Immature natural killer cell (primary cell): ENCODE measurements around the gene LIN28A. TPM values are rescaled to one million over a fixed set of nuclear protein-coding genes. Genes with fewer than 3 reads are reported as not detected.
"Not testable (repeated sequence)": the region's sequence is repeated elsewhere in the genome, so short reads cannot be mapped to it uniquely, and the experiment has no call there.

Experiments
- DNase-seq, 3 donors: peaks; one replicate each; pipeline ENCODE4 v3.0.0; 2022; ENCODE audit warnings: mixed read lengths in 1 of 3
- H3K27ac Mint-ChIP-seq, 6 donors: one replicate each; pipeline ENCODE4 v1.8.0; 2020; ENCODE audit warnings: mixed read lengths in 6 of 6, mild to moderate bottlenecking in 5 of 6, inconsistent platforms in 4 of 6, moderate library complexity in 3 of 6
- H3K27me3 Mint-ChIP-seq, 3 donors: one replicate each; pipeline ENCODE4 v1.8.0; 2020 to 2021; ENCODE audit warnings: low read depth in 3 of 3, mild to moderate bottlenecking in 3 of 3, mixed read lengths in 3 of 3, moderate library complexity in 3 of 3, inconsistent platforms in 1 of 3
- H3K36me3 Mint-ChIP-seq, 3 donors: one replicate each; pipeline ENCODE4 v1.8.0; 2020; ENCODE audit warnings: mixed read lengths in 3 of 3, inconsistent platforms in 2 of 3, mild to moderate bottlenecking in 2 of 3
- H3K4me1 Mint-ChIP-seq, 2 donors: one replicate each; pipeline ENCODE4 v1.8.0; 2020; ENCODE audit warnings: inconsistent platforms in 2 of 2, mild to moderate bottlenecking in 2 of 2, mixed read lengths in 2 of 2, moderate library complexity in 1 of 2
- H3K4me3 Mint-ChIP-seq, 5 donors: one replicate each; pipeline ENCODE4 v1.8.0; 2020; ENCODE audit warnings: mild to moderate bottlenecking in 5 of 5, mixed read lengths in 5 of 5, inconsistent platforms in 3 of 5, moderate library complexity in 3 of 5
- H3K9me3 Mint-ChIP-seq, 6 donors: one replicate each; pipeline ENCODE4 v1.8.0; 2020; ENCODE audit warnings: mild to moderate bottlenecking in 6 of 6, mixed read lengths in 6 of 6, inconsistent platforms in 4 of 6, moderate library complexity in 3 of 6
- polyA plus RNA-seq, 3 donors: library from polyadenylated mRNA; unstranded; fragments of 300-500 nt; fragmentation: Illumina TruSeq; gene quantifications; one replicate each; pipeline ENCODE4 v1.2.3, GENCODE V29; 2021

Gene LIN28A
- polyA plus RNA-seq, 3 donors from 2014 or later = not detected

DNA sequence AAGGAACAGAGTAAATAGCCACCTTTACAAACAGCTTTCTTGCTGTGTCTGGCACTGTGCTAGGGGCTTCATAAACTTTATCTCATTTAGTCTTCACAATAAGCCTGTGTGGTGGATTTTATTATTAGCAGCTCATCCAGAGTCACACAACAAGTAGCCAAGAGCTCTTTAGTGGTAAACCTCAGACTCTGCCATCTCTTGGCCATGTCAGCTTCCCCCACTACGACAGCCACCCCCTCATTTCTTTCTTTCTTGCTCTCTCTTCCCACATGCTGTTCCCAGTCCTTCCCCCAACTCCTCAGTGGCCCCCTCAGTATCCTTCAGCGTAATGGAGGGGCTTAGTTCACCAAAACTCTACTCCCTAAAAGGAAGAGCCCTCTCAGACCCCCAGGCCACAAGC lies 36.8 kb upstream of the LIN28A start:
- peaks cover 0 to 5% (median 1%) of the 10 kb centered on the region in 6 donors for H3K9me3 Mint-ChIP-seq
- peak overlapping the region; percentile 44 to 97 (median 82) for H3K27ac Mint-ChIP-seq
- peaks cover 91 to 92% of the 10 kb centered on the region in 2 donors for H3K4me1 Mint-ChIP-seq
- peaks cover 13 to 31% (median 17%) of the 10 kb centered on the region in 3 donors for H3K27me3 Mint-ChIP-seq
- peak overlapping the region; percentile 55 to 81 (median 69) for H3K4me3 Mint-ChIP-seq
- DNase-seq = peak in 1 of 3 donors; percentile 27
- peaks cover 0 to 9% (median 3%) of the 10 kb centered on the region in 3 donors for H3K36me3 Mint-ChIP-seq

DNA sequence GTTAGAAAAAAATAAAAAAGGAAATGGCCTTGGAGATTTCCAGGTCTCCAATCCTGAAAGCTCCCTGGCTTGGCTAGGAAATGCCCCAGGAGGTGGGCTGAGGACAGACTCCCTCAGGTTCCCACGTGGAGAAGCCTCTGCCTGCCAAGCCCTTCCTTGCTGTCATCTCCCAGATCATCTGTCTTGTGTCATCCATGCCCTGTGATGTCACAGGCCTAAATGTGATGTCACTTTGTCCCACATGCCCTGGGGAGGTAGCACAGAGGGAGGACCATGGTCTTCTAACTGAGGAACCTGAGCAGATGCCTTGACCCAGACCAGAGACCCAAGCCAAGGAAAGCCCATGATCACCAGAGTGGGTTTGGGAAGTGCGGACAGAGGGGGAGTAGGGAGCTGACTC lies 36.3 kb upstream of the LIN28A start:
- H3K36me3 Mint-ChIP-seq, H3K9me3 Mint-ChIP-seq, DNase-seq: not testable (repeated sequence)
- H3K4me3 Mint-ChIP-seq = peak overlapping the region; percentile 55 to 81 (median 69)
- peaks cover 96 to 98% of the 10 kb centered on the region in 2 donors for H3K4me1 Mint-ChIP-seq
- H3K27ac Mint-ChIP-seq = peak overlapping the region; percentile 34 to 97 (median 70)
- peaks cover 14 to 32% (median 18%) of the 10 kb centered on the region in 3 donors for H3K27me3 Mint-ChIP-seq

DNA sequence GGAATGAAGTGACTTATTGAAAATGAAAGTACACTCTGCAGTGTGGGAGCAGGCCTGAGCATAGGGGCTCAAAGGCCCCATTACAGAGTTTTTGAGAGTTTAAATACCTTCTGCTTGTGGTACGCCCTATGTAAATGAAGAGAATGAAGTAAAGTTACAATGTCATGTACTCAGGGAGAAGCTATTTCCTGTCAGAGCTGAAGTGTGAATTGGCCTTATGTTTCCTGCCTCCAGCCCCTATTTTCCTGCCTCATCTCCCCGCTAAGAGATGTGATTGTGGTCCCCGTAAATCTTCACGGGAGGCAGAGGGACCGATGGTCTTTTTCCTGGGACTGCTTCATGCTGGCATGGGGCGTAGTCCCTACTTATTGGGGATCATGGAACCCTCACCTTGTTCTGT lies 35.5 kb upstream of the LIN28A start:
- H3K4me3 Mint-ChIP-seq = peak overlapping the region; percentile 64 to 81 (median 78)
- peaks cover 0 to 9% (median 3%) of the 10 kb centered on the region in 3 donors for H3K36me3 Mint-ChIP-seq
- peaks cover 0 to 6% (median 2%) of the 10 kb centered on the region in 6 donors for H3K9me3 Mint-ChIP-seq
- H3K27me3 Mint-ChIP-seq = peaks cover 16 to 32% (median 16%) of the 10 kb centered on the region in 3 donors
- H3K4me1 Mint-ChIP-seq = peaks cover 93 to 97% of the 10 kb centered on the region in 2 donors
- DNase-seq = peak in 1 of 3 donors; percentile 38
- H3K27ac Mint-ChIP-seq = peak overlapping the region; percentile 17 to 97 (median 77)

DNA sequence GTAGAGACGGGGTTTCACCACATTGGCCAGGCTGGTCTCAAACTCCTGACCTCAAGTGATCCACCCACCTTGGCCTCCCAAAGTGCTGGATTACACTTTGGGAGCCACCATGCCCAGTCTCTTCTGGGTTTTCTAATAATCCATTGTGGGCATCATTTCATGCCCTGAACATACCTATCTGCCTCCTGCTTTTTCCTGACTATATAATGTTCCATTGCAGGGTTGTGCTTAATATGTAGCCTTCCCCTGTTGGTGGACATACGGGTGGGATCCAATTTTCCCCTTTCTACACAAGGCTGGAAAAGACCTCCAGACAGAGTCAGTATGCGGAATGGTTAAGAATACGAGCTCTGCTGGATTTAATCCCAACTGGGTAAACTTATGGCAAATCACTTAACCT lies 34.6 kb upstream of the LIN28A start:
- peaks cover 0 to 7% (median under 1%) of the 10 kb centered on the region in 6 donors for H3K9me3 Mint-ChIP-seq
- peak overlapping the region in 4 of 5 donors; percentile 15 to 81 (median 47) for H3K4me3 Mint-ChIP-seq
- peak overlapping the region in 2 of 6 donors; percentile 63 to 97 for H3K27ac Mint-ChIP-seq
- peaks cover 86 to 96% of the 10 kb centered on the region in 2 donors for H3K4me1 Mint-ChIP-seq
- peaks cover 15 to 34% (median 15%) of the 10 kb centered on the region in 3 donors for H3K27me3 Mint-ChIP-seq
- DNase-seq = no peak
- peaks cover 0 to 4% (median 3%) of the 10 kb centered on the region in 3 donors for H3K36me3 Mint-ChIP-seq

DNA sequence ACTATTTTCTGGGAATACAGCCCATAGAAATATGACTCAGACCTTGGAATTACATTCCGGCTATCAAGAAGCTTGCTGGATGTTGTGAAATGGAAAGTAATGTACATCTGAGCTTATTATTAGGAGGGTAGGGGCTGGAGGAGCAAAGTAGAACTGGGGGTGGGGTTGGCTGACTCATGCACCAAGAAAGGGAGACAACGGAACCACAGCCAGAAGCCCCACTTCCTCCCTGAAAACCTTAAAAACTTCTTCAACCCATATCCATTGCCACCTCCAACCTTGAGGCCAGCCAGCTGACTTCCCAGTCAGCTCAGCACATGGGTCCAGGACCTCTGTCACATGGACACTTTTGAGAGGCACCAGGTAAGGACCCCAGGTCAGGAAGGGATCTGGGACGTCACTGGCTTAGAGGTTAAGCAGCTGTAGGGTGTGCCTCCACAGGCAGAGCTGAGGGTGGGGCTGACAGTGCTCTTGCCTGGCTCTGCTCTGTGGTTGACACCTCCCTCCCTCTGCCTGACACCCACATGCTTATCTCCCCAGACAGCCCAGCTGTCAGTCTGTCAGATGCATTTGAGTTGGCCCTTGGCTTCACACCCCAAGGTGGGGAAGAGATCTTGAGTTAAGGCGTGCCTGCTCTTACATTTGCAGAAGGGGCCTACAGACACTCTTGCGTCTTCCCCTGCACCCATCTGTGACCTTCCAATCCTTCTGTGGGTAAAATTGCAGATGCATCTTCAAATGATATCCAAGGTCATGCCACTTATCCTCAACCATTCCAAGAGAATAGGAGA lies 32.3 kb upstream of the LIN28A start:
- H3K4me1 Mint-ChIP-seq = peaks cover 70 to 79% of the 10 kb centered on the region in 2 donors

DNA sequence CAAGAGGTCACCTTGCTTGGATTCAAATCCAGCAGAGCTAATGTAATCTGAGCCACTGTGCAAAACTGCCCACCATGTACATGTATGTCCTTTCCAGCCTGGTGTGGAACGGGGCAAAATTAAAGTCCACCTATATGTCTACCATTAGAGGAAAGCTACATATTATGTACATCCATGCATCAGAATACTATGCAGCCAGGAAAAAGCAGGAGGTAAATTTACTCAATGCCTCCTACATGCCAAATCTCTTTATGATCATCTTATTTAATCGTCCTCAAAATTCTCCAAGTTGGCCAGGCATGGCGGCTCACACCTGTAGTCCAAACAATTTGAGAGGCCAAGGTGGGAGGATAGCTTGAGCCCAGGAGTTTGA lies 31.8 kb upstream of the LIN28A start:
- Mint-ChIP-seq H3K36me3 (peaks cover 0 to 3% (median 0%) of the 10 kb centered on the region in 3 donors), H3K27me3 (peaks cover 17 to 43% (median 17%) of the 10 kb centered on the region in 3 donors), H3K9me3 (peaks cover 0 to 7% (median 0%) of the 10 kb centered on the region in 6 donors), H3K4me3 (peak overlapping the region; percentile 72 to 88 (median 85)), H3K4me1 (peaks cover 67 to 76% of the 10 kb centered on the region in 2 donors), H3K27ac (peak overlapping the region; percentile 84 to 99 (median 96))
- no peak for DNase-seq

More for the DNA sequence above, 32.3 kb upstream of the LIN28A start:
- Mint-ChIP-seq H3K27ac (peak overlapping the region; percentile 84 to 99 (median 96)), H3K36me3 (peaks cover 0 to 3% (median 0%) of the 10 kb centered on the region in 3 donors), H3K4me3 (peak overlapping the region; percentile 72 to 88 (median 85)), H3K27me3 (peaks cover 17 to 41% (median 17%) of the 10 kb centered on the region in 3 donors), H3K9me3 (peaks cover 0 to 7% (median 0%) of the 10 kb centered on the region in 6 donors)
- peak; percentile 96 to 97 (median 97) for DNase-seq

DNA sequence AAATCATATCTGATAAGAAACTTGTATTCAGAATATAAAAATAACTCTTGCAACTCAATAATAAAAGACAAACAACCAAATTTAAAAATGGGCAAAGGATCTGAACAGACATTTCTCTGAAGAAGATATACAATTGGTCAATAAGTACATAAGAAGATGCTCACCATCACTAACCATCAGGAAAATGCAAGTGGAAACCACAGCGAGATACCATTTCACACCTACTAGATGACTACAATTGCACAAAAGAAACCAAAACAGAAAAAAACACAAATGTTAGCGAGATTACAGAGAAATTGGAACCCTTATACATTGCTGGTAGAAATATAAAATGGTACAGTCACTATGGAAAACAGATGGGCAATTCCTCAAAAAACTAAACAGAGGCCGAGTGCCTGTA lies 26.5 kb upstream of the LIN28A start:
- peak; percentile 69 to 70 (median 69) for DNase-seq
- H3K27ac Mint-ChIP-seq = peak overlapping the region in 5 of 6 donors; percentile 7 to 79 (median 49)
- peaks cover 41 to 61% of the 10 kb centered on the region in 2 donors for H3K4me1 Mint-ChIP-seq
- H3K27me3 Mint-ChIP-seq = peaks cover 8 to 56% (median 20%) of the 10 kb centered on the region in 3 donors
- H3K9me3 Mint-ChIP-seq = peaks cover 0 to 3% (median 0%) of the 10 kb centered on the region in 6 donors
- peaks cover 0 to 3% (median 0%) of the 10 kb centered on the region in 3 donors for H3K36me3 Mint-ChIP-seq
- H3K4me3 Mint-ChIP-seq = peak overlapping the region; percentile 55 to 75 (median 62)

DNA sequence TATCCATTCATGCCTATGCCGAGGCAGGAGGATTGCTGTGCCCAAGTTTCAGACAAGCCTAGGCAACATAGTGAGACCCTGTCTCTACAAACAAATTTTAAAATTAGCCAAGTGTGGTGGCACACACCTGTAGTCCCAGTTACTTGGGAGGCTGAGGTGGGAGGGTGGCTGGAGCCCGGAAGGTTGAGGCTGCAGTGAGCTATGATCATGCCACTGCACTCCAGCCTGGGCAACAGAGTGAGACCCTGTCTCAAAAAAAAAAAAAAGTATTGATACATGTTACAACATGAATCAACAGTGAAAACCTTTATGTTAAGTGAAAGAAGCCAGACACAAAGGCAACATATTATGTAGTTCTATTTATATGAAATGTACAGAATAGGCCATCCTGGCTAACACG lies 25.6 kb upstream of the LIN28A start:
- not testable (repeated sequence) for H3K36me3 Mint-ChIP-seq, DNase-seq, H3K27ac Mint-ChIP-seq, H3K9me3 Mint-ChIP-seq
- Mint-ChIP-seq H3K4me1 (peaks cover 43 to 64% of the 10 kb centered on the region in 2 donors), H3K4me3 (peak overlapping the region in 3 of 5 donors; percentile 45 to 60 (median 47)), H3K27me3 (peaks cover 12 to 57% (median 23%) of the 10 kb centered on the region in 3 donors)

DNA sequence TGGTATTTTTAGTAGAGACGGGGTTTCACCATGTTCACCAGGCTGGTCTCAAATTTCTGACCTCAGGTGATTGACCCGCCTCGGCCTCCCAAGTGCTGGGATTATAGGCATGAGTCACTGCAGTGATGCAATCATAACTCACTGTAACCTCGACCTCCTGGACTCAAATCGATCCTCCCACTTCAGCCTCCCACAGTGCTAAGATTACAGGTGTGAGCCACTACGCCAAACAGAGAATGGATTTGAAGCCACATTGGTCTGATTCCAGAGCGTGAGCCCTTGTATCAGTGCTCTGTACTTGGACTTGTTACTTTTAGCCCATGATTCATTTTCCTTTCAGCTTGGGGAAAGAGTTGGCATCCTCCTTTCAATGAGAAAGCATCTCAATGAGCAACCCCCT lies 23.2 kb upstream of the LIN28A start:
- Mint-ChIP-seq H3K9me3 (peaks cover 0 to 2% (median 0%) of the 10 kb centered on the region in 6 donors), H3K4me1 (peaks cover 50 to 68% of the 10 kb centered on the region in 2 donors), H3K27ac (no peak overlapping the region), H3K27me3 (peaks cover 14 to 48% (median 21%) of the 10 kb centered on the region in 3 donors), H3K4me3 (no peak overlapping the region), H3K36me3 (peaks cover 0 to 6% (median 0%) of the 10 kb centered on the region in 3 donors)
- no peak for DNase-seq

DNA sequence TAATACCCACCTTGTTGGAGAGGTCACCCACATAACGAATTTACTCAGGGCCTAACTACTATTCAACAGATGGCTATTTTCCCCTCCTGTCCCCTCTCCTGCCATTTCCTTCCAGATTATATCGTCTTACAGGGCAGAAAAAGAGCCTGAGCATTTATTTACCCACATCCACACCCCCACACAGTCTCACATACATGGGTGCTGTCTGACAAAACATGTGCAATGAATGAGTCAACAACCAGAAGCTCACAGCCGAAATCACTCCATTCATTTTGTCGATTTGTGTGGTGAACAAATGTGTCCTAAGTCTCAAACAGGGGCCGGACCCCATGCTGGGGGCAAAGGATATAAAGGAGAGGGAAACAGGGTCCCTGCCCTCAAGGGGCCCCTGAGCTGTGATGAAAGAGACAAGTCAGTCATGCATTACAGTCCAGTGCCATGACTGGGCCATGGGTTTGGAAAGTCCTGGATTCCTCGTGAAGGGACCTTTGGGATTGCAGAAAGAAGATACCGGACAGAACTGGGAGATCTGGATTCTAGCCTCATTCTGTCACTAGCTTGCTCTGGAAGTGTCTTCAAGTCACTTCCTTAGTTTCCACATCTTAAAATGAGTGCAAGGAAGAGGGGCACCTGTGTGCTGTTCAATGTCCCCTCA lies 21.7 kb upstream of the LIN28A start:
- Mint-ChIP-seq H3K4me3 (peak overlapping the region in 2 of 5 donors; percentile 4 to 27), H3K36me3 (peaks cover 0 to 6% (median 0%) of the 10 kb centered on the region in 3 donors), H3K27me3 (peaks cover 17 to 42% (median 21%) of the 10 kb centered on the region in 3 donors), H3K27ac (peak overlapping the region in 2 of 6 donors; percentile 2 to 45), H3K4me1 (peaks cover 44 to 60% of the 10 kb centered on the region in 2 donors), H3K9me3 (peaks cover 0 to 2% (median 0%) of the 10 kb centered on the region in 6 donors)
- DNase-seq = no peak

DNA sequence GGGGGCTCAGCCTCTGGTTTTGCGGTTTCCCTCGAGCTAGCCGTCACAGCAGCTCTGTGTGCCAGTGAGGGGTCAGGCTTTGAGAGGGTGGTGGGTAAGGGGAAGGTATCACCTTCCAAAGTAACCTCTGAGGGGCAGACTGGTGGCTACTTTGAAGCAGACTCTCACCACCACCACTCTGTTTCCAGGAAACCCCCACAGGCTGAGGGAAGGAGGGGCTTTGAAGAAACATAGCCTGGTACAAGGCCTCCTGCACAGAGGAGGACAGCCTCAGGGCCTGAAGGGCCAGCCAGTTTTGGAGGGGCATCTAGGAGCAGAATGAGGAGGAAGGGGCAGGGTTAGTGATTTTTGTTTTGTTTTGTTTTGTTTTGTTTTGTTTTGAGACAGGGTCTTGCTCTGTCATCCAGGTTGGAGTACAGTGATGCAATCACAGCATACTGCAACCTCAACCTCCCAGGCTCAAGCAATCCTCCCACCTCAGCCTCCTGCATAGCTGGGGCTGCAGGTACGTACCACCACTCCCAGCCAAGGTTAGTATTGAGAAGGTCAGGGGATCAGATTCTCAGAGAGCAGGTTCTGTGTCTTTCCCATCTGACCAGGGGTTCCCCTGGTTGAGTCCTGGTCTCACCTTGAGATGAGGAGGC lies 20.9 kb upstream of the LIN28A start:
- H3K27ac Mint-ChIP-seq = peak overlapping the region in 1 of 6 donors; percentile 53
- peaks cover 16 to 41% (median 18%) of the 10 kb centered on the region in 3 donors for H3K27me3 Mint-ChIP-seq
- H3K36me3 Mint-ChIP-seq = peaks cover 0 to 6% (median 0%) of the 10 kb centered on the region in 3 donors
- peaks cover 0 to 2% (median 0%) of the 10 kb centered on the region in 6 donors for H3K9me3 Mint-ChIP-seq
- DNase-seq = peak in 1 of 3 donors; percentile 30
- peak overlapping the region in 2 of 5 donors; percentile 27 to 48 for H3K4me3 Mint-ChIP-seq
- peaks cover 36 to 52% of the 10 kb centered on the region in 2 donors for H3K4me1 Mint-ChIP-seq

DNA sequence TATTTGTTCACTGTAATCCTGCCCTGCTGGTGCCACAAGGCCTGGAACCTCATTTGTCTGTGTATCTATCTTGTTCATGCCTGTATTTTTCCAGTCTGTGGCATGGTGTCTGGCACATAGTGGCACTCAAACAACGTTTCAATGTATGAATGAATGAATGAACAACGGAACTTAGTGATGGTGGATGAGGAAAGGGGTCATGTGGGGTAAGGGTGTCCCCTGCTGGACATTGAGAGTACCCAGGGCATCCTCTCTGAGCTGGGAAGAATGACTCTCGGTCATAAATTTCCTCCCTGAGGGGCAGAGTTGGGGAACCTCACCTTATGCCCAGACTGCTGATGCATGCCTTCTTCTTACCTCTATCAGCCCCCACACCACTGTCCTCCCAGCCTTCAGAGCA lies 19.2 kb upstream of the LIN28A start:
- H3K27me3 Mint-ChIP-seq = peaks cover 17 to 37% (median 17%) of the 10 kb centered on the region in 3 donors
- H3K9me3 Mint-ChIP-seq = peaks cover 0 to 2% (median 0%) of the 10 kb centered on the region in 6 donors
- H3K4me3 Mint-ChIP-seq = peak overlapping the region in 2 of 5 donors; percentile 20 to 61

DNA sequence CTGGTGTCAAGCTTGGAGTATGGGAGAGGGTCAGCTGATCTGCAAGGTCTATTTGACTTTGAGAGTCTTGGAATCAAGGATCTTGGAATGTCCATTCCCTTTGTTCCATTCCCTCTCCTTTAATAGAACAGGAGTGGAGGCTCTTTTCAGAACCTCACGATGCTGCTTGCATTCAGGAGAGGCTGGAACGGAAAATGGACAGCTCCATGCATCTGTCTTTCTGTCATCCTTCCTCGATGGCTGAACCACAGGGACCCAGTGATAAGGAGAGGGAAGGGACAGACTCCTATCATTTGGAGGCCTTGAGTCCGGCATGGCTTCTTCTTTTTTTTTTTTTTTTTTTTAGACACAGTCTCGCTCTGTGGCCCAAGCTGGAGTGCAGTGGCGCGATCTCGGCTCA lies 14.9 kb upstream of the LIN28A start:
- H3K9me3 Mint-ChIP-seq = peaks cover 0 to 2% (median 0%) of the 10 kb centered on the region in 6 donors

More for the DNA sequence above, 19.2 kb upstream of the LIN28A start:
- Mint-ChIP-seq H3K27ac (peak overlapping the region in 4 of 6 donors; percentile 27 to 62 (median 45)), H3K36me3 (peaks cover 0 to 6% (median 0%) of the 10 kb centered on the region in 3 donors), H3K4me1 (peaks cover 24 to 37% of the 10 kb centered on the region in 2 donors)
- DNase-seq = peak; percentile 59 to 66 (median 62)

More for the DNA sequence above, 14.9 kb upstream of the LIN28A start:
- H3K36me3 Mint-ChIP-seq = peaks cover 0 to 3% (median 0%) of the 10 kb centered on the region in 3 donors
- no peak overlapping the region for H3K4me3 Mint-ChIP-seq
- peaks cover 5 to 18% (median 11%) of the 10 kb centered on the region in 3 donors for H3K27me3 Mint-ChIP-seq
- peaks cover 13 to 14% of the 10 kb centered on the region in 2 donors for H3K4me1 Mint-ChIP-seq
- DNase-seq = no peak
- H3K27ac Mint-ChIP-seq = no peak overlapping the region
